Mammary epithelial cell (primary cell): ENCODE results near the gene TMEM163.

Experiments used
- CTCF ChIP-seq, 2 donors: IDR thresholded peaks in 1 of 2; conservative IDR thresholded peaks in 1 of 2; 2 replicates each; pipeline ENCODE4 v1.5.1; 2011 to 2012; ENCODE audit warnings: inconsistent platforms in 2 of 2, low read length in 2 of 2, mild to moderate bottlenecking in 2 of 2, control low read depth in 1 of 2, low read depth in 1 of 2; ENCODE audit not compliant: insufficient read depth in 1 of 2; ENCODE audit errors: extremely low read depth in 1 of 2
- EZH2 ChIP-seq: IDR thresholded peaks from 2 replicates; pipeline ENCODE4 v1.6.1; 2012; ENCODE audit warnings: low read length, inconsistent platforms, borderline replicate concordance

GRCh38 chr2:134722728-134723127 lies 3.9 kb upstream of the TMEM163 start:
- TF ChIP-seq CTCF (conservative IDR thresholded peaks at IDR 0.05 in 1 of 2, IDR thresholded peaks at IDR 0.05 in 1 of 2; ENCODE audit: extremely low read depth in 1 of 2, insufficient read depth in 1 of 2, low read depth in 1 of 2, low read length in 2 of 2) (peak; percentile 12 to 16), EZH2 (no peak)
